A673 (cell line): Measurements from ENCODE around the gene TNS1. TPM values are rescaled to one million over a fixed set of nuclear protein-coding genes. Genes with fewer than 3 reads are reported as not detected.

Source experiments
- BruUV-seq: library from RNA; stranded (reverse); fragments of 400-500 nt; replicated peaks from 2 replicates; lab custom pipeline; 2021; lab: Mats Ljungman, UMichigan
- CTCF ChIA-PET: fragments of 300-600 bp; sonication (Branson Sonifier 250); formaldehyde crosslinking; loops from one replicate; lab custom pipeline; 2022; ENCODE audit warnings: antibody characterized with exemption; lab: Charles Lee
- POLR2A ChIA-PET: fragments of 300-600 bp; sonication (Branson Sonifier 250); formaldehyde crosslinking; loops from one replicate; lab custom pipeline; 2022; ENCODE audit warnings: antibody characterized with exemption; ENCODE audit not compliant: low non-redundant PET; lab: Charles Lee
- DNase-seq: peaks from one replicate; pipeline ENCODE4 v3.0.0-alpha.2; 2015; ENCODE audit warnings: low spot score
- H3K27ac ChIP-seq: fragments of 200-600 bp; sonication (generic); 2 replicates; pipeline ENCODE4 v1.5.1; 2016; ENCODE audit warnings: mixed run types, low read depth, mild to moderate bottlenecking, mixed read lengths, antibody characterized with exemption, low read length; ENCODE audit not compliant: poor library complexity, severe bottlenecking
- H3K27me3 ChIP-seq: fragments of 200-600 bp; sonication (generic); replicated peaks from 2 replicates; pipeline ENCODE4 v1.6.1; 2017; ENCODE audit warnings: mixed run types, low read depth, mild to moderate bottlenecking, mixed read lengths, antibody characterized with exemption, low read length; ENCODE audit not compliant: insufficient read depth, poor library complexity
- H3K36me3 ChIP-seq: fragments of 200-600 bp; sonication (generic); 2 replicates; pipeline ENCODE4 v1.6.1; 2016; ENCODE audit warnings: mixed run types, mild to moderate bottlenecking, mixed read lengths, antibody characterized with exemption, low read length; ENCODE audit not compliant: insufficient read depth, poor library complexity, severe bottlenecking
- H3K4me1 ChIP-seq: fragments of 200-600 bp; sonication (generic); 2 replicates; pipeline ENCODE4 v1.6.1; 2017; ENCODE audit warnings: mixed run types, mild to moderate bottlenecking, mixed read lengths, antibody characterized with exemption, low read length; ENCODE audit not compliant: insufficient read depth, poor library complexity, severe bottlenecking
- H3K4me3 ChIP-seq: fragments of 200-600 bp; sonication (generic); 2 replicates; pipeline ENCODE4 v1.5.1; 2016; ENCODE audit warnings: low read depth, mixed run types, mild to moderate bottlenecking, mixed read lengths, low read length; ENCODE audit not compliant: poor library complexity, severe bottlenecking
- H3K9me3 ChIP-seq: fragments of 200-600 bp; sonication (generic); 2 replicates; pipeline ENCODE4 v1.6.1; 2016; ENCODE audit warnings: mixed run types, low read depth, mild to moderate bottlenecking, mixed read lengths, antibody characterized with exemption, low read length; ENCODE audit not compliant: poor library complexity, severe bottlenecking
- CTCF ChIP-seq: fragments of 300-800, 200-600 bp; sonication (generic); conservative IDR thresholded peaks from 2 replicates; pipeline ENCODE4 v1.5.1; 2017; ENCODE audit warnings: low read depth, mild to moderate bottlenecking, antibody characterized with exemption, low read length, moderate library complexity, mixed read lengths
- EZH2 ChIP-seq: fragments of 200-600 bp; sonication (generic); IDR thresholded peaks from 2 replicates; pipeline ENCODE4 v1.6.1; 2017; ENCODE audit warnings: borderline replicate concordance, low read depth, mild to moderate bottlenecking, mixed read lengths, antibody characterized with exemption, low read length; ENCODE audit not compliant: poor library complexity, severe bottlenecking
- intact Hi-C: fragments of 100-400 bp; cut with micrococcal nuclease; formaldehyde crosslinking; loops from one replicate; pipeline ENCODE4 v1.10.0; 2022; ENCODE audit not compliant: unreplicated experiment
- total RNA-seq: library from RNA; stranded (reverse); gene quantifications from 2 replicates; pipeline ENCODE4 v1.2.3, GENCODE V29; 2021

TNS1 gene
- total RNA-seq, 1 experiment from 2014 or later = 99.6 TPM

- intact Hi-C loops = no loop called here
- Histone ChIP-seq H3K4me3 (no peak overlapping the region), H3K4me1 (peaks cover 11% of the 10 kb centered on the region), H3K27me3 (no peaks in the 10 kb centered on the region), H3K9me3 (no peaks in the 10 kb centered on the region), H3K36me3 (peaks cover 12% of the 10 kb centered on the region), H3K27ac (no peak overlapping the region)
- POLR2A ChIA-PET = interaction anchor here (1.2 kb wide), 1 partner anchor 18 kb away, joined by 3 read pairs; no protein-coding TSS in a partner anchor
- BruUV-seq = no TSS peak
- no peak for DNase-seq
- TF ChIP-seq EZH2 = no peak
- TF ChIP-seq CTCF = no peak
- CTCF ChIA-PET = interaction anchor here (0.7 to 1.7 kb wide), 4 partner anchors 12 to 264 kb away, joined by 5 to 13 read pairs (median 7); no protein-coding TSS in a partner anchor
These were observed 9.7 kb downstream of the TNS1 start for GRCh38 chr2:217993138-217993537.

DNA sequence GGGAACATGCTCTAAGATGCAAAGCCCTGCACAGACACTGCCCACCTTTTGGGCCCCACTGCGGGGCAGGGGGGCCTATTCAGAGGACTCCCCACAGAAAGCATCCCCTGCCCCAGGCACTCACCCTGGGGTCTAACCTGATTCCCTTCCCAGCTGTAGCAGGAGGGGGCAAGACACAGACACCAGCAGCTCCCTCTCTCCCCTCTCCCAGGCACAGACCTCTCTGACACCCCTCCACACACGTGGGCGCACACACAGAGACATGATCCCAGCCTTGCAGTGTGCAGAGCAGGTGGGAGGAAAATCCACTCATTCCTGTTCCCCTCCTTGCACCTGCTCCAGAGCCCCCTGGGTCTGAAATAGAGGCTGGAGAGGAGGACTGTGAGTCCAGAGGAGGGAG is 10.7 kb downstream of the TNS1 start:
- Histone ChIP-seq H3K4me1 (peaks cover 11% of the 10 kb centered on the region), H3K27me3 (no peaks in the 10 kb centered on the region), H3K9me3 (no peaks in the 10 kb centered on the region), H3K4me3 (no peak overlapping the region), H3K36me3 (peaks cover 12% of the 10 kb centered on the region), H3K27ac (no peak overlapping the region)
- no peak for DNase-seq
- TF ChIP-seq EZH2 (no peak), CTCF (no peak)
- no TSS peak for BruUV-seq
- ChIA-PET POLR2A (no interaction called here), CTCF (no interaction called here)
- intact Hi-C loops = no loop called here

GRCh38 chr2:217990791-217991465 is 11.9 kb downstream of the TNS1 start:
- Histone ChIP-seq H3K4me3 (no peak overlapping the region), H3K27me3 (no peaks in the 10 kb centered on the region), H3K36me3 (peaks cover 22% of the 10 kb centered on the region), H3K27ac (no peak overlapping the region), H3K4me1 (peaks cover under 1% of the 10 kb centered on the region), H3K9me3 (no peaks in the 10 kb centered on the region)
- no peak for DNase-seq
- BruUV-seq = no TSS peak
- CTCF ChIA-PET = no interaction called here
- intact Hi-C loops = no loop called here
- no peak for TF ChIP-seq CTCF
- no peak for TF ChIP-seq EZH2
- POLR2A ChIA-PET = no interaction called here
